Fibroblast of skin of right quadriceps (primary cell): ENCODE data around the gene CMSS1.
A peak's percentile ranks its signal among the peaks of the same experiment; 100 is the strongest.

Experiments
- DNase-seq: peaks from one replicate; pipeline ENCODE4 v3.0.0-alpha.2; 2013

The CMSS1 gene

GRCh38 chr3:99965077-99965476 is 147.4 kb downstream of the CMSS1 start:
- DNase-seq, result peak; percentile 51

- DNase-seq, result no peak
Measured at GRCh38 chr3:99965681-99966408, 148.2 kb downstream of the CMSS1 start.

- peak; percentile 73 for DNase-seq
Measured at GRCh38 chr3:99966662-99967416, 149.2 kb downstream of the CMSS1 start.

GRCh38 chr3:99967796-99968195 is 150.1 kb downstream of the CMSS1 start:
- peak; percentile 73 for DNase-seq

GRCh38 chr3:99969136-99969535 is 151.5 kb downstream of the CMSS1 start:
- no peak for DNase-seq

- no peak for DNase-seq
Measured at GRCh38 chr3:99970198-99970597, 152.5 kb downstream of the CMSS1 start.

GRCh38 chr3:99971761-99972160 is 154.1 kb downstream of the CMSS1 start:
- DNase-seq, result no peak

GRCh38 chr3:99972380-99973104 is 154.9 kb downstream of the CMSS1 start:
- no peak for DNase-seq

GRCh38 chr3:99974989-99975388 is 157.3 kb downstream of the CMSS1 start:
- no peak for DNase-seq

- DNase-seq, result no peak
Measured at GRCh38 chr3:99976584-99976983, 158.9 kb downstream of the CMSS1 start.

GRCh38 chr3:99978221-99978620 is 160.6 kb downstream of the CMSS1 start:
- no peak for DNase-seq

- no peak for DNase-seq
Measured at GRCh38 chr3:99980606-99981005, 162.9 kb downstream of the CMSS1 start.

GRCh38 chr3:99981138-99981537 is 163.5 kb downstream of the CMSS1 start:
- DNase-seq, result no peak

- peak; percentile 21 for DNase-seq
Measured at GRCh38 chr3:99982650-99983049, 165.0 kb downstream of the CMSS1 start.

- no peak for DNase-seq
Measured at GRCh38 chr3:99984139-99984538, 166.5 kb downstream of the CMSS1 start.

GRCh38 chr3:99984668-99985067 is 167.0 kb downstream of the CMSS1 start:
- DNase-seq, result no peak

- no peak for DNase-seq
Measured at GRCh38 chr3:99990179-99990578, 172.5 kb downstream of the CMSS1 start.

GRCh38 chr3:99997293-99997692 is 179.6 kb downstream of the CMSS1 start:
- DNase-seq, result no peak

GRCh38 chr3:99999536-99999935 is 181.9 kb downstream of the CMSS1 start:
- DNase-seq, result peak; percentile 73

GRCh38 chr3:100001083-100001482 is 183.4 kb downstream of the CMSS1 start:
- no peak for DNase-seq

GRCh38 chr3:100001526-100002270 is 184.0 kb downstream of the CMSS1 start:
- DNase-seq, result no peak

- peak; percentile 89 for DNase-seq
Measured at GRCh38 chr3:100002599-100003350, 185.1 kb downstream of the CMSS1 start.
